GM19193 (cell line): ENCODE data around the gene AKT1.

Source experiments
- POLR2A ChIP-seq: IDR thresholded peaks from 4 replicates; pipeline ENCODE4 v1.6.1; 2011; ENCODE audit not compliant: insufficient read depth, insufficient read length; ENCODE audit errors: extremely low read depth

Gene AKT1

GRCh38 chr14:104784846-104785707 lies 10.5 kb downstream of the AKT1 start:
- TF ChIP-seq POLR2A, result no peak

- TF ChIP-seq POLR2A, result no peak
Observed at GRCh38 chr14:104784218-104784568, 11.4 kb downstream of the AKT1 start.

GRCh38 chr14:104783484-104784217 lies 11.9 kb downstream of the AKT1 start:
- TF ChIP-seq POLR2A, result no peak

GRCh38 chr14:104782808-104783139 lies 12.8 kb downstream of the AKT1 start:
- no peak for TF ChIP-seq POLR2A

GRCh38 chr14:104782086-104782807 lies 13.3 kb downstream of the AKT1 start:
- TF ChIP-seq POLR2A, result no peak

- TF ChIP-seq POLR2A, result no peak
Observed at GRCh38 chr14:104781271-104782077, 14.1 kb downstream of the AKT1 start.

- TF ChIP-seq POLR2A, result no peak
Observed at GRCh38 chr14:104780513-104781030, 15.0 kb downstream of the AKT1 start.

- no peak for TF ChIP-seq POLR2A
Observed at GRCh38 chr14:104779776-104780512, 15.6 kb downstream of the AKT1 start.

GRCh38 chr14:104778694-104779331 lies 16.7 kb downstream of the AKT1 start:
- no peak for TF ChIP-seq POLR2A

GRCh38 chr14:104777808-104778249 lies 17.7 kb downstream of the AKT1 start:
- no peak for TF ChIP-seq POLR2A

GRCh38 chr14:104776961-104777807 lies 18.4 kb downstream of the AKT1 start:
- no peak for TF ChIP-seq POLR2A

GRCh38 chr14:104776481-104776880 lies 19.1 kb downstream of the AKT1 start:
- TF ChIP-seq POLR2A, result no peak
